Prostate gland (tissue), 2 donors: ENCODE data around the gene KAT2A.

ENCODE experiments used
- CTCF ChIP-seq, 4 experiments: fragments of 200-600 bp in 2 of 4; fragments of 450-650 bp in 2 of 4; sonication (generic) in 2 of 4; IDR thresholded peaks; 1 replicate in 3 of 4; 2 replicates in 1 of 4; pipeline ENCODE4 v1.5.1; 2016 to 2019; ENCODE audit warnings: antibody characterized with exemption in 4 of 4, mild to moderate bottlenecking in 2 of 4, moderate library complexity in 2 of 4
- POLR2AphosphoS5 ChIP-seq: sonication (generic); formaldehyde crosslinking; IDR thresholded peaks from one replicate; pipeline ENCODE4 v1.6.1; 2017; ENCODE audit warnings: antibody characterized with exemption

- no peak for TF ChIP-seq CTCF (IDR thresholded peaks at IDR 0.05)
- no peak for TF ChIP-seq POLR2AphosphoS5
Measured at GRCh38 chr17:42098730-42099399, 22.3 kb downstream of the KAT2A start.
